ELF-1 (cell line): Measurements from ENCODE around the gene CRYGS.
"Not testable (repeated sequence)": the region's sequence is repeated elsewhere in the genome, so short reads cannot be mapped to it uniquely, and the experiment has no call there.

Source experiments
- DNase-seq: peaks from one replicate; pipeline ENCODE4 v3.0.0-alpha.2; 2016; ENCODE audit warnings: low read depth, low spot score

Gene CRYGS

GRCh38 chr3:186544281-186544680 lies at the start of gene CRYGS:
Gene CRYGS (minus strand): TSS chr3:186544380. CDS start chr3:186544326, 54 bp downstream.
- DNase-seq = no peak

- DNase-seq = no peak
These were observed 49.7 kb upstream of the CRYGS start for GRCh38 chr3:186593862-186594261.

- no peak for DNase-seq
These were observed 48.5 kb upstream of the CRYGS start for GRCh38 chr3:186592682-186593081.

- no peak for DNase-seq
These were observed 46.6 kb upstream of the CRYGS start for GRCh38 chr3:186590580-186591295.

GRCh38 chr3:186589856-186590579 lies 45.8 kb upstream of the CRYGS start:
- no peak for DNase-seq

GRCh38 chr3:186589121-186589520 lies 44.9 kb upstream of the CRYGS start:
- no peak for DNase-seq

- DNase-seq = no peak
These were observed 44.5 kb upstream of the CRYGS start for GRCh38 chr3:186588632-186589031.

GRCh38 chr3:186587183-186587582 lies 43.0 kb upstream of the CRYGS start:
- DNase-seq = no peak

GRCh38 chr3:186586245-186586644 lies 42.1 kb upstream of the CRYGS start:
- not testable (repeated sequence) for DNase-seq

- no peak for DNase-seq
These were observed 39.7 kb upstream of the CRYGS start for GRCh38 chr3:186583831-186584230.

GRCh38 chr3:186582541-186582940 lies 38.4 kb upstream of the CRYGS start:
- DNase-seq = no peak

- DNase-seq = no peak
These were observed 36.6 kb upstream of the CRYGS start for GRCh38 chr3:186580785-186581184.

GRCh38 chr3:186577521-186577920 lies 33.3 kb upstream of the CRYGS start:
- DNase-seq = no peak

GRCh38 chr3:186571644-186572013 lies 27.4 kb upstream of the CRYGS start:
- DNase-seq = no peak

GRCh38 chr3:186570941-186571643 lies 26.9 kb upstream of the CRYGS start:
- no peak for DNase-seq

GRCh38 chr3:186570096-186570940 lies 26.1 kb upstream of the CRYGS start, which contains the start of gene DNAJB11:
Gene DNAJB11 (plus strand): TSS chr3:186570720. CDS start chr3:186570898, 178 bp downstream.
- DNase-seq = peak; percentile 100

- DNase-seq = no peak
These were observed 25.6 kb upstream of the CRYGS start for GRCh38 chr3:186569779-186570095.

- DNase-seq = not testable (repeated sequence)
These were observed 25.2 kb upstream of the CRYGS start for GRCh38 chr3:186569361-186569760.

- DNase-seq = peak; percentile 96
These were observed 23.1 kb upstream of the CRYGS start, which contains the start of gene TBCCD1 for GRCh38 chr3:186567072-186567921. Gene TBCCD1 (minus strand): TSS chr3:186567339. CDS start chr3:186564329, 3,010 bp downstream.

GRCh38 chr3:186566772-186567071 lies 22.5 kb upstream of the CRYGS start:
- no peak for DNase-seq

GRCh38 chr3:186564586-186564985 lies 20.4 kb upstream of the CRYGS start:
- DNase-seq = no peak
